HG02588 (cell line): ENCODE results near the gene HMBS.

Source experiments
- ATAC-seq: cut with Tn5 transposase; IDR thresholded peaks from one replicate; pipeline ENCODE4 v1.9.1; 2021; ENCODE audit warnings: mild to moderate bottlenecking, moderate library complexity; ENCODE audit not compliant: unreplicated experiment

Gene HMBS

GRCh38 chr11:119067371-119068222 lies 17.1 kb upstream of the HMBS start, which contains the start of gene VPS11:
VPS11 (plus strand) TSS chr11:119067818; CDS start chr11:119067824, 6 bp downstream.
- ATAC-seq: peak; percentile 94

GRCh38 chr11:119077839-119078238 lies 6.8 kb upstream of the HMBS start:
- ATAC-seq: no peak

- ATAC-seq: no peak
These were observed 5.8 kb upstream of the HMBS start for GRCh38 chr11:119078675-119079420.

- no peak for ATAC-seq
These were observed 2.9 kb upstream of the HMBS start for GRCh38 chr11:119081682-119082260.

GRCh38 chr11:119085437-119085847 lies 761 bp downstream of the HMBS start:
- no peak for ATAC-seq

- ATAC-seq: no peak
These were observed 2.4 kb downstream of the HMBS start for GRCh38 chr11:119087123-119087522.

- no peak for ATAC-seq
These were observed 3.1 kb downstream of the HMBS start for GRCh38 chr11:119087747-119088241.

GRCh38 chr11:119088406-119088805 lies 3.7 kb downstream of the HMBS start:
- ATAC-seq: no peak

GRCh38 chr11:119089319-119089718 lies 4.6 kb downstream of the HMBS start:
- ATAC-seq: no peak

- no peak for ATAC-seq
These were observed 6.5 kb downstream of the HMBS start for GRCh38 chr11:119091178-119091577.

- no peak for ATAC-seq
These were observed 7.5 kb downstream of the HMBS start for GRCh38 chr11:119091966-119092879.

- no peak for ATAC-seq
These were observed 8.5 kb downstream of the HMBS start for GRCh38 chr11:119092880-119093842.

- ATAC-seq: peak; percentile 9
These were observed 9.5 kb downstream of the HMBS start for GRCh38 chr11:119093942-119094815.

- peak; percentile 40 for ATAC-seq
These were observed 10.1 kb downstream of the HMBS start for GRCh38 chr11:119094816-119095065.

GRCh38 chr11:119095066-119095880 lies 10.6 kb downstream of the HMBS start:
- peak; percentile 76 for ATAC-seq

GRCh38 chr11:119099711-119100110 lies 15.0 kb downstream of the HMBS start:
- no peak for ATAC-seq

GRCh38 chr11:119100246-119100970 lies 15.7 kb downstream of the HMBS start:
- no peak for ATAC-seq
